IPS-15b (cell line): ENCODE data around the gene RNF43.

Source experiments
- H3K27me3 ChIP-seq: one replicate; pipeline ENCODE4 v1.6.1; 2013; ENCODE audit warnings: low read length; ENCODE audit not compliant: control insufficient read depth, insufficient read depth
- H3K36me3 ChIP-seq: one replicate; pipeline ENCODE4 v1.6.1; 2013; ENCODE audit warnings: low read length; ENCODE audit not compliant: control insufficient read depth, insufficient read depth
- H3K4me1 ChIP-seq: one replicate; pipeline ENCODE4 v1.6.1; 2013; ENCODE audit warnings: mild to moderate bottlenecking, low read length; ENCODE audit not compliant: control insufficient read depth, insufficient read depth
- H3K4me3 ChIP-seq: one replicate; pipeline ENCODE4 v1.5.1; 2013; ENCODE audit warnings: low read depth, low read length
- H3K9ac ChIP-seq: one replicate; pipeline ENCODE4 v1.6.1; 2013; ENCODE audit warnings: low read depth, mild to moderate bottlenecking, low read length
- H3K9me3 ChIP-seq: one replicate; pipeline ENCODE4 v1.6.1; 2013; ENCODE audit warnings: mild to moderate bottlenecking, low read length; ENCODE audit not compliant: control insufficient read depth, insufficient read depth

RNF43 gene

GRCh38 chr17:58416937-58417299 lies 416 bp downstream of the RNF43 start:
- Histone ChIP-seq H3K36me3 (no peaks in the 10 kb centered on the region), H3K27me3 (no peaks in the 10 kb centered on the region), H3K4me3 (peak overlapping the region; percentile 62), H3K9me3 (no peaks in the 10 kb centered on the region), H3K9ac (peak overlapping the region; percentile 29), H3K4me1 (peaks cover 9% of the 10 kb centered on the region)

DNA sequence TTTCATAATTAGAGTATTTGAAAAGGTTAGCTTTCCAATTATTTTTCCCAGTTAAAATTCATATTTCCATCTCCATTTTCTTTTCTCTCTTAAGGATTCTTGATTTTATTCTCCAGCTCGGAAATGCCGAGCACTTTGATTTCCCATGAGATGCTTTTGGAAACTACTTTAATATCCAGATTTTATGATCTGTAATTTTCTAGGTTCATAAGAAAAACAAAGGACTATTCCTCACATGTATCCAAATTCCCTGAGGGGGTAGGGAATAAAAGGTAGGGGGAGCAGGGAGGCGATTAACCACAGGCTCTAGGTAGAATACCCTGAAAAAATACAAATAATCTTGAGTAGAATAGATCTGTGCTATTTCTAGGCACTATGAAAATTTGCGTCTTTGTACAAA lies 938 bp downstream of the RNF43 start:
- Histone ChIP-seq H3K9ac (no peak overlapping the region), H3K4me1 (peaks cover 9% of the 10 kb centered on the region), H3K9me3 (no peaks in the 10 kb centered on the region), H3K4me3 (peak overlapping the region; percentile 62), H3K36me3 (no peaks in the 10 kb centered on the region), H3K27me3 (no peaks in the 10 kb centered on the region)

DNA sequence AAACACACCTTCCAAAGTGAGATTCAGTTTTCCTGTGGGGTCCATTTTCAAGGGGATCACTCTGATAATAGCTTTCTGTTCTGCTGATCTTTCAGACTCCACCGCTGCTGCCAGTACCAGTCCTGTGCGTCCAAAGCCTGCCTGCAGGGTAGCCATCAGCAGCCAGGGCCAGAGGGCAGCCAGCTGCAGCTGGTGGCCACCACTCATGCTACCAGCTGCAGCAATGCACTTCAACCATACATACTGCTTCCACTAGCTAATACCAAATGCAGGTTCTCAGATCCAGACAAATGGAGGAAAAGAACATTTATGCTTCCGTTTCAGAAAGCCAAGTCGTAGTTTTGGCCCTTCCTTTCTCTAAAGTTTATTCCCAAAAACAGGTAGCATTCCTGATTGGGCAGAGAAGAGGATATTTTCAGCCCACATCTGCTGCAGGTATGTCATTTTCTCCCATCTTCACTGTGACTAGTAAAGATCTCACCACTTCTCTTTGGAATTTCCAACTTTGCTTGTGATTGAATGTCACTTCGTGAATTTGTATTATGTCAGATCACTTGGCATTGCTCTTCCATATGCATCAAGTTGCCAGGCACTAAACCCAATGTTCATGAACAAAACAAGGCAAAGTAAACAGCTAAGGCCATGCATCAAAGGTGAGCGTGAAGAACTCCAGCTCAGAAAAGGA lies 1.8 kb downstream of the RNF43 start:
- no peaks in the 10 kb centered on the region for H3K27me3 ChIP-seq
- peaks cover 9% of the 10 kb centered on the region for H3K4me1 ChIP-seq
- H3K4me3 ChIP-seq: peak overlapping the region; percentile 62
- no peaks in the 10 kb centered on the region for H3K36me3 ChIP-seq
- no peaks in the 10 kb centered on the region for H3K9me3 ChIP-seq
- H3K9ac ChIP-seq: no peak overlapping the region

GRCh38 chr17:58414596-58414997 lies 2.7 kb downstream of the RNF43 start:
- H3K9ac ChIP-seq: no peak overlapping the region
- no peaks in the 10 kb centered on the region for H3K9me3 ChIP-seq
- H3K27me3 ChIP-seq: no peaks in the 10 kb centered on the region
- no peak overlapping the region for H3K4me3 ChIP-seq
- H3K4me1 ChIP-seq: peaks cover 9% of the 10 kb centered on the region
- no peaks in the 10 kb centered on the region for H3K36me3 ChIP-seq

- Histone ChIP-seq H3K4me3 (no peak overlapping the region), H3K9me3 (no peaks in the 10 kb centered on the region), H3K27me3 (no peaks in the 10 kb centered on the region), H3K9ac (no peak overlapping the region), H3K36me3 (no peaks in the 10 kb centered on the region), H3K4me1 (peaks cover 9% of the 10 kb centered on the region)
Measured at GRCh38 chr17:58413684-58414083, 3.6 kb downstream of the RNF43 start.

GRCh38 chr17:58412961-58413586 lies 4.3 kb downstream of the RNF43 start:
- H3K9me3 ChIP-seq: no peaks in the 10 kb centered on the region

DNA sequence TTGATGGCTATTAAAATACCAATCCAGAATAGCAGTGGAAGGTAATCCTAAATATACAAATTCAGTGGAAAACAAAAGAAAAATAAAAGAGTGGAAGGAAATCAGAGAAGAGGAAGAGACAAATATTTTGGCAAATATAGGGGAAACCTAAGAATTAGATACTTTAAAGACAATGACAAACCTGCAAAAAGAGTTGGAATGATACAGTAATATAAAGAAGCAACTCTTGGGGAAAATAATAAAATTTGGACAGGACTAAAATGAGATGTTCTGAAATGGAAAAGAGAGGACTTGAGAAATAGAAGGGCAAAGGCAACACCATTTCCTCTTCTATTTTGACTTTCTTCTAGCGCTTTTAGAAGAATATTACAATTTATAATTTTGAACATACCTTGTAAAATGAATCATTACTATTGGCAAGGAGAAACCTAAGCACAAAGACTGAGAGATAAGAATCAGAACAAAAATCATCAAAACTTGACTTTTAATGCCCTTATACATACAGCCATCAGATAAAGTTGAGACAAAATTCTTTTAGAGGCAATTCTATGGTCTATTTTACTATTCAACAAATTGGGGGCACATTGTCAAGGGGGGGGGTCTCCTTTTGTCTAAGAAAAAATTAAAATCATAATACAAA lies 5.2 kb downstream of the RNF43 start:
- Histone ChIP-seq H3K36me3 (no peaks in the 10 kb centered on the region), H3K9me3 (no peaks in the 10 kb centered on the region), H3K4me1 (peaks cover 4% of the 10 kb centered on the region), H3K27me3 (no peaks in the 10 kb centered on the region), H3K4me3 (no peak overlapping the region), H3K9ac (no peak overlapping the region)

More at GRCh38 chr17:58412961-58413586, 4.3 kb downstream of the RNF43 start:
- peaks cover 8% of the 10 kb centered on the region for H3K4me1 ChIP-seq
- H3K36me3 ChIP-seq: no peaks in the 10 kb centered on the region
- no peaks in the 10 kb centered on the region for H3K27me3 ChIP-seq
- no peak overlapping the region for H3K9ac ChIP-seq
- no peak overlapping the region for H3K4me3 ChIP-seq

GRCh38 chr17:58411408-58411894 lies 5.9 kb downstream of the RNF43 start:
- no peak overlapping the region for H3K9ac ChIP-seq

GRCh38 chr17:58410714-58411407 lies 6.5 kb downstream of the RNF43 start:
- no peak overlapping the region for H3K9ac ChIP-seq
- H3K36me3 ChIP-seq: no peaks in the 10 kb centered on the region
- no peaks in the 10 kb centered on the region for H3K9me3 ChIP-seq
- no peak overlapping the region for H3K4me3 ChIP-seq
- H3K4me1 ChIP-seq: peaks cover 4% of the 10 kb centered on the region
- peaks cover under 1% of the 10 kb centered on the region for H3K27me3 ChIP-seq

More at GRCh38 chr17:58411408-58411894, 5.9 kb downstream of the RNF43 start:
- Histone ChIP-seq H3K9me3 (no peaks in the 10 kb centered on the region), H3K36me3 (no peaks in the 10 kb centered on the region), H3K4me3 (no peak overlapping the region), H3K27me3 (no peaks in the 10 kb centered on the region), H3K4me1 (peaks cover 4% of the 10 kb centered on the region)

DNA sequence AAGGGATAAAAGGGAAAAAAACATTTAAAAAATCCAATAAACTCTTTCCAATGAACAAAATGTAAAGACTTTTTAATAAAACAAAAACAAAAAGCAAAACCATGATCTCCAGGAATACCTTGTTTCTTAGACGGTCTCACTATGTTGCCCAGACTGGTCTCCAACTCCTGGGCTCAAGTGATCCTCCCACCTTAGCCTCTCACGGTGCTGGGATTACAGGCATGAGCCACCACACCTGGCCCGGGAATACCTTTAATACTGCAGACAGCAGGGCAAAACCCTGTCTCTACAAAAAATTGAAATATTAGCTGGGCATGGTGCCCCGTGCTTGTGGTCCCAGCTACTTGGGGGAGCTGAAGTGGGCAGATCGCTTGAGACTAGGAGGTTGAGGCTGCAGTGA lies 7.9 kb downstream of the RNF43 start:
- no peak overlapping the region for H3K4me3 ChIP-seq
- H3K27me3 ChIP-seq: peaks cover 11% of the 10 kb centered on the region
- H3K9me3 ChIP-seq: no peaks in the 10 kb centered on the region
- no peaks in the 10 kb centered on the region for H3K36me3 ChIP-seq
- H3K9ac ChIP-seq: no peak overlapping the region
- peaks cover 3% of the 10 kb centered on the region for H3K4me1 ChIP-seq

DNA sequence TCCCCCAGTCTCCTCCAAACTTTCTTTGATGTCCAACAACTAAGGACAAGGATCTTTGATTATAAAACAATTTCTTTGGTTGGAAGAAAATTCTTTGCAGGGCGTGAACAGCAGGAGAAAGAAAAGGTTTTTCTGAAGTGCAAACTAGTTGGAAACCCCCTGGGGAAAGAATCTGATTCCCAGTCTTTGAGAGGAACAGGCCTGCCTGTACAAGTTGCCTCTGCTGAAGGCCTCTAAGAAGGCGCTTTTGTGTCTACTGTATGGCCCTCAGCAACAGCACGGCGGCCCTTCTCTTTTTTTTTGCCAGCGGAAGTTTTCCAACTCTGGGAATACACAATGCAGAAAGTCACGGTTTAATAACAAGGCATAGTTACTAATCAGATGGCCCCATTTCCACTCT lies 14.0 kb downstream of the RNF43 start:
- Histone ChIP-seq H3K9me3 (no peaks in the 10 kb centered on the region), H3K27me3 (peaks cover 54% of the 10 kb centered on the region), H3K4me1 (peaks cover 39% of the 10 kb centered on the region), H3K9ac (no peak overlapping the region), H3K36me3 (no peaks in the 10 kb centered on the region), H3K4me3 (peak overlapping the region; percentile 5)
